GM19351 (cell line): Measurements from ENCODE around the gene AUTS2.

Source experiments
- ATAC-seq: cut with Tn5 transposase; IDR thresholded peaks from one replicate; pipeline ENCODE4 v1.9.1; 2021; ENCODE audit warnings: mild to moderate bottlenecking, moderate library complexity; ENCODE audit not compliant: unreplicated experiment

The AUTS2 gene

DNA sequence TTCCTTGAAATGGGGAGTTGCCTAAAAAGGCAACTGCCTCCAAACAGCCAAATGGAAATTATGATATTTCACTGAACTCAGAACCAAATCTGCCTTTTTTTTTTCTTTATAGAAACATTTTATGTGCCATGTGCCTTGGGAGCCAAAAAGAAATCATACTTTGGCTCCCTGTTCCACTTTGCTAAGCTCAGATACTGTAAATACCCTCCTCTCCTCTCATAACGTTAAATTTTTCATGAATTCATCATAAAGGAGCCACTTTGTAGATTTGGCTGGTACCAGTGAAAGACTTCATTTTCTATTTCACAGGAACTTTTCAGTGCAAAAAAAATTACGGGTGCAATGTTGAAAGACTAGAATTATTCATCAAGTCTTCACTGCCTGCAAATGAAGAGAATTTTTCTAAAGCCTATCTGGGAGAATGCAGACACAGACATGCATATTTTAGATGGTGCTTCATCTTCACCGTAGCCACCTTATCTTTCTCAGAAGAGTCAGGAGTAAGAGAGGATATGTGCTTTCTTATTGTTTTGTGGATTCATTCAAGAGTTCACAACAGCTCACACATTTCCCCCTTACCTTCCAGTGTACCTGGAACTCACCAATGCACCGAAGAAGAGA, 791.4 kb downstream of the AUTS2 start:
- no peak for ATAC-seq

DNA sequence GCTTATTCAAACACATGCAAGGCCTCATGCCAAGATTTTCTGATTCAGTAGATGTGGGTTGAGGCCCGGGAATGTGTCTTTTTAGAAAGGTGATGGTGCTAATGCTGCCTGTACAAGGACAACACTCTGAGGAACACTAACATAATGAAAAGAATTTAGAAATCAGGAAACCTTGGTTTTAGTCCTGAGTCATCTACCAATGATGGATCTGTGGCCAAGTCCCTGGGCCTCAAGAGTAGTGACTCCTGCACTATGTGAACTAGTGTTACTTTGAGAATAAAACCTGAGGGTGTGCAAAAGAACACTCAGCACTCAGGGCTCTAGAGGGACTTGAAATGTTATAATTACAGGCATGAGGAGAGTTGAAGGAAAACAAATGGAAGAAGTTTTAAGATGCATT, 792.0 kb downstream of the AUTS2 start:
- no peak for ATAC-seq

DNA sequence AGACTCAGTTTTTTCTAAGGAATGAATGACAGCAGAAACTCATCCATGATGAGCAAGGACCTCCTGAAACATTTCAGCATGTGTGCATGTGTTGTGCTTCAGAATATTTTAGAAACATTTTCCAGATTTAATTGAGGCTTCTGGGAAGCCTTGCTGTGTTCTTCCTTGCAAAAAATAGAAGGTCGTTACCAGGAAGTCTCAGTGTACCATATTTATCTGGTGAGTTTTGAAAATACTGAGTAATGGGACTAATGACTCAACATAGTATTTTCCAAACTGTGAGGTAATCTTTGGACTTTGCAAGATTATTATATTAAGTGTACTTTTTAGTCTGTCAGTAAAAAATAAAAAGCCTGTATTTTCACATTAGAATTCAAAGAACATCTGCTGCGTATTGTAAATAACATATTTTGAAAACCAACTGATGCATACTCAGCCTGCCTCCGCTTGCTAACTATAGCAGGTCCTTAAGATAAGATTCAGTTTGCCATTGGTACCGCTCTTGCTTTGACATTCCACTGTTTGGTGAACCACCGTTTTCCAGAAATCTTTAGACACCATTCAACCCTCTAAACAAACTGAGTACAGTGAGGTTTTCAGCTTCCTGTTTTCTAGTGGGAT, 794.1 kb downstream of the AUTS2 start:
- no peak for ATAC-seq

DNA sequence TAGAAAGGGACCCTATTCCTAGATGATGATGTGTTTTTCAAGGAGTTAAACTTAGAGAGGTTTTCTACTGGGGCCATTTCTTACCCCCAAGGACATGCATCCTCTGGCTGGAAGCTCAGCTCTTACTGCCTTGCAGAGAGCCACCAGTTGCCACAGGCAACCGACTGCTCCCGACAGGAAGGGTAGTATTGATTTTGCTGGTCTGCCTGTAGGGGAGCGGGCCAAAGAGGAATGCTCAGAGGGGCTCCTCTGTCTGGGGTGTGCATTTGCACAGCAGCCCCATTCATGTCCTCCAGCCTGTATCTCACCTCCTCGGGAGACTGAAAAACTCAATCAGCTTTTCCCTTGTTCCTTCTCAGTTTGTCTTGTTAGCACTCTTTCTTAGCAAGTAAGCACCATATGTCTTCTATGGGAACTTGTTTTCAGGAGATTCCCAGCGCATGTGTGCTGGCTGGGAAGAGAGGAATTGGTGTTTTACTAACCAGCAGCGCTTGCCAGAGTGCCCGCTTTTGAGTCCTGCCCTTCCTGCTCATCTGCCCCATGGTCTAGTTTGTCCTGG, 794.7 kb downstream of the AUTS2 start:
- no peak for ATAC-seq

DNA sequence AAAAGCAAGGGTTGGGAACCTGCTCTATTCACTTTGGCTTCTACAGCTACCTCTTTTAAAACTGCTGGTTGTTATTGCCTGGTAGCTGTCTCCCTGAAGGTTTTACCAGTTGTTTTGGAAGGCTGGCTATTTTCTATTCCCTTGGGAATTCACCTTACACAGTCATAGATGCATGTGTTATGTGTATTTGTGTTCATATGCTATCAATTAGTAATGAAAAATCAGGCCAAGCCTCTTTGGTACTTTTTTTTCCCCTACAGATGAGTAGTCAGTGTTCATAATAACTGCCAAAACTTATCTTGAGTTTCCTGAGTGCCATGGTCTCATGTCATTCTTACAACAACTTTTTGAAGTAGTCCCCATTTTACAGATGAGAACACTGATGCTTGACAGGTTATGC, 795.7 kb downstream of the AUTS2 start:
- ATAC-seq = no peak

DNA sequence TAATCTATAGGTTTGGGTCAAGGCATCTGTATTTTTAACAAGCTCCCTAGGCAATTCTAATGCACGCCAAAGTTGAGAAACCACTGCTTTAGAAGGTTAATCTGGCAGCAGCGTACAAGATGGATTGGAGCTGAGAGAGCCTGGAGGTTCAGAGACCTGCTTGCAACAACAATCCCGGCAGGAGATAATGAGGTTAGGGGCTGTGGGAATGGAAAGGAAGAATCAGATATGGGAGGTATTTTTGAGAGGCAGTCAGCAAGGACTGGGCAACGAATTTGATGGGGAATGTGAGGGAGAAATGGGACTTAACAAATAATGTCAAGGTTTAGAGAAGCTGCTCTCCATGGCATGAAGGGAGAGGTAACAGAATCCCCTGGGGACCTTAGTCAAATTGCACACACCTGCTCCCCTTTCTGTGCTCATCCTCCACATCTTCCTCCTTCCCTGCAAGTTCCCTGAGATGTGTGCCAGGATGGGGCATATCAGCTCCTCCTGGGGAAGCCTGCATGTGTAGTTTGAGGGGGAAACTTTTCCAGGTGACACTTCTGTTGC, 802.6 kb downstream of the AUTS2 start:
- no peak for ATAC-seq

DNA sequence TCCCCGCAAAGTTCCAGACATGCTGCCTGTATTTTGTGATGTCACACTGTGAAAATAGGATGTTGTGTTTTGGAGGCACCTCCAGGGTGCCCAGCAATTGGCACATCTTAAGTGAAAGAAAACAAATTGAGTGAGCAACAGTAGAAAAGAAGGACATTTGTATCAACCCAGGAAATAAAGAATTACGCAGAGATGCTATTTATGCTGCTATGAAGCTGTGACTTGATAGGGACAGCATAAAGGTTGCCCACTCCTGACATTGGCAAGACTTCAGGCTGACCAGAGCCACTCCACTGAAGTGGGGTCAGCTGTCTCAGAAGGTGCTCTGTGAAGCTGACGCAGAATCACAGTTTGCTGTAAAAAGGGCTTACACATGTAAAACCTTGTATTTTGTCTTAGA, 803.8 kb downstream of the AUTS2 start:
- no peak for ATAC-seq

DNA sequence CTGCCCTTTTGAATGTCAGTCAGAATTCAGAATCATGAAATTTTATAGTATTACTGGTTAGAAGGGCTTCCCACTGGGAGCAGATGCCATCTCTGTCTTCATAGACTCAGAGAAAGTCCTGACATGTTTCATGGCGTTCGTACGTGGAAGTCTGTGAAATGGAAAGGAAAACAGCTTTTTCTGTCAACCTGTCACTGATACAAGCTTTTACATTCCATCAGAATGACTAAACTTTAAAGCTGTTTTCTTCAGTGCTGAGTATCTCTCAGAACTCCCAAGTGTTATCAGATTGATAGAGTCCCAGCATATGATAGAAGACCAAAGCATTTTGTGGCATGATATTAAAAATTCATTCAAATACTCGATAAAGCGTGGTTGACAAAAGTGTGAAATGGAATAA, 807.0 kb downstream of the AUTS2 start:
- ATAC-seq = no peak

DNA sequence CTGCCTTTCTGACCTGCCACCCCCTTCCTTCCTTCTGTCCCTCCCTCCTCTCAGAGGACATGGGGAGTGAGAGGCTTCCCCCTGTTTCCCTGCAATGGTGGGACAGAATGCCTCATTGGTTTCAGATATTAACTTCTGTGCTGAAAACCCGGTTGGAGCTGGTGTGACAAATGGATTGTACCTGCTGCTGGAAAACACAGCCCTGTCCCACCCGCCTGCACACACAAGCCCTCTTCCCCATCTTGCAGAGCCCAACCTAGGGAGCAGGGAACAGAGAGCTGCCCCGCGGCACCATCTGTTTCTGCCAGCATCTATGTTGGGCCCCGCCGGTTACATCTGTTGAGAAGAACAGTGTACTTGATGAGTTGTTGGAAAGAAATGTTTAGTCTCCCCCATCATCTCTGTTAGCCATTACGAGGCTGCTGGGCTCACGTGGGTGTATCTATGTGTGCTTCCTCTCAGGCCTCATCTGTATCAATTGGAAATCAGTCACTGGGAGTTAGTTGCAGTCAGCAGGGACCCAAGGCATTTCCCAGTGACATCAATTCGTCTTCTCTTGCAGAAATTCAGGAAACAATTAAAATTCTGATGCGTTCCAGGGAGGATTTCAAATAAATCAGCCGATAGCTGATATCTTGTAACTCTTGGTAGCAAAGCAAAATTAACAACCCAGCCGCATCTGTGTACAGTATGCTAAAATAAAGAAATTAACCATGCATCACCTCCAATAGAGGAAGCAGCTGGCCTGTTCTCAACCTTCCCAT, 808.1 kb downstream of the AUTS2 start:
- no peak for ATAC-seq

DNA sequence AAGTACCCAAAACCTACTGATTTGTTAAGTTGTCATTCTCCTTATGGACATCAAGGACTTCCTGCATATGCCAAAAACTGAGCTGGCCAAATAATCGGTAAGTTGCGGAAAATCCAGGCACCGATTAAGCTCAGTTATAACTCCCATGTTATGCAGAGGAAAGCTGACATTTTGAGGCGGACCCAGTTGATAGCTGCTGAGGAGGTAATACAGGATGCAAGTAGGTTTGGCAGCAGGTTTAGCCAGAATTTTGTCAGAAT, 808.6 kb downstream of the AUTS2 start:
- no peak for ATAC-seq

DNA sequence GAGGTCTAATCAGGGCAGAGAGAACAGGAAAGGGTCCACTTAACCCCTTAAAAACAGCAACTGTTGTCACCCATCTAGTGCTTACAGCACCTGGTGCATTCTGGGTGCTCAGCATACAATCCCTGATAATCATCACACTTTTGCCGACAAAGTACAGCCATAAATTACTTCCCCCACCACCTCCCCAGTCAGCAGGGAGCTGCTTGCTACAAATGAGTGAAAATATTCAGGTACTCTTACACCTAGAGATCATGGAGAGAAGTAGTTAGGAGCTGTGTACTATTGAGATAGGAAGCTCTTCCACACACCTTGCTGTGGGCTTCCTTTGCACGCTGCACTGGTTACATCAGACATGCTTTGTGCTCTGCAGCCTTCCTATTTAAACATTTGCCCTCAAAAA, 810.2 kb downstream of the AUTS2 start:
- ATAC-seq = no peak

DNA sequence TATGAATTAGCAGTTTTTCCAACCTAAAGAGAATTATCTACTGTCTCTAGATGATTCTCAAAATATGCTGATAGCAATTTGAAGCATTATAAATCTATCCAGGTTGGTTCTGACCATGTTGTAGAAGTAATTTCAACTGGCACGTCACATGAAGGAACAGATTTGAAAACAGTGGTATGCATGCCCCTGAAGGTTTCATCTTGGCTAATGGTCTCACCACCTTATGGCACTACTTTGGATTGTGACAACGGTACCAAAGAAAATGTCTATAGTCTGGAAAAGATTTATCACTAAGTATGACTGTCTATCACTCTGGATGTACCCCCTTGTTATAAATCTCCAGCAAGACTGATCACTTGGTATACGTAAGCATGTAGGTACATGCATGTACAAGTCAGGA, 810.6 kb downstream of the AUTS2 start:
- no peak for ATAC-seq

DNA sequence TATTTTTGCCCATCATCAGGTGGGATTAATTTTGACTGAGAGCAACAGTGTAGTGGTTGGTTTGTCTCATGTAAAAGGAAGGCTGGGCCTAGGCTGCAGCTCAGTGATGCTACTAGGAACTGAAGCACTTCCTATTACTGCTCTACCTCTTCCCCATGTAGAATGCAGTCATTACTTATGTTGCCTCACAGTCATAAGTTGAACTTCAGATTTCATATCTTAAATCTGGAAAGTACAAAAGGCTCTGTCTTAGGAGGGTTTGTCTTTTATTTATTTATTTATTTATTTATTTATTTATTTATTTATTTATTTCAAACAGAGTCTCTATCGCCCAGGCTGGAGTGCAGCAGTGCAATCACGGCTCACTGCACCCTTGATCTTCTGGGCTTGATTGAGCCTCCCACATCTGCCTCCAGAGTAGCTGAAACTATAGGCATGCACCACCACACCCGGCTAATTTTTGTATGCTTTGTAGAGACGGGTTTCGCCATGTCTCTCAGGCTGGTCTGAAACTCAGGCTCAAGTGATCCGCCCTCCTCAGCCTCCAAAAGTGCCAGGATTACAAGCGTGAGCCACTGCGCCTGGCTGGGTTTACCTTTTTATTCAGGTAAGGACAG, 812.0 kb downstream of the AUTS2 start:
- peak; percentile 83 for ATAC-seq

DNA sequence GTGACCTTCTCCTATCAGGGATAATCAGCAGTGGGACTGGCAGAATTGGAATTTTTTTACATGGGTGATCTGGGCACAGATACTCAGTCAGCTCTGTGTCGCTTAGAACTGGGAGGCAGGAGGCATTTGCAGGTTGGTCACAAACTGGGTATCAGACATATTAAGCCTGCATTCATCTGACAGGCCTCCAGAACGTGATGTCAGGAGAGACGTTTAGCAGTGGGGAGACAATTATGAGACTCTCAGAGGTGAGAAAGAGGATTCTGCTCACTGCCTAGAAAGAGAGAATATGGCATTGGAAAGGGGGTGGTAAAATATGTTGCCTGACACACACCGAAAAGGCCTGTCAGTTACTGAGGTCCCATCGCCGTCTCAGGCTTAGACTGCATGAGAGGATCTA, 816.1 kb downstream of the AUTS2 start:
- no peak for ATAC-seq

DNA sequence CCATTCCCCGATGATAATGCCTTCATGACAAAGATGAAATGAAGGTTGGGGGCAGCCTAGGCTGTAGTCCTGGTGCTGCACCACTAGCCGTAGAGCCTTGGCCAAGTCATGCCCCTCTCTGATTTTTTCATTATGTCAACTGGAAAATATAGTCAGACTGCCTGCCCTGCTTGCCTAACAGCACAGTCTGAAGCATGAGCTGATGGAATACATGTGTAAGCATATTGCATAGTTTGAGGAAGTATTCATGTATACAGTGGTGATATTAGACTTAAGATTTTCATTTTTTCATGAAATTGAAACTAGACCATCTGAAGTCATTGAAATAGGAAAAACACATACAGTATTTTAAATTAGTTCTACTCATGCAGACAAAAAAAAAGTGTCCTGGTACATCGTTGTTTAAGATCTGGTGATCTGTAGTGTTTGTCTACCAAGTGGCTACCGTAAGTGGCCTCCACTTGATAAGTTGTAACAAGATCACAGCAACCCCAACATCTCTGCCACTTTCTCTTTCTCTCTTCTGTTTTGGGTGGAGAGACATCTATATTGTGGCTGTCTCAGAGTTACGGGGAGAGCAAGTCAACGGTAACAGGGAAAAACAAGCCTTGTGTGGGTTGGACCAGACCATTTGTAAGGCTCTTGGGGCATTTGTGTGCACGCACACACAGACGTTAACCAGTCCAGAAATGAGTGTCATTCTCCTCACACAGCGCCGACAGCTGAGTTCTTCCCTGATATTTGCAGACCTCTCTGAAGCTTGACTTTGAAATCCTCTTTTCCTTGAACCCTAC, 817.1 kb downstream of the AUTS2 start:
- peak; percentile 71 for ATAC-seq

DNA sequence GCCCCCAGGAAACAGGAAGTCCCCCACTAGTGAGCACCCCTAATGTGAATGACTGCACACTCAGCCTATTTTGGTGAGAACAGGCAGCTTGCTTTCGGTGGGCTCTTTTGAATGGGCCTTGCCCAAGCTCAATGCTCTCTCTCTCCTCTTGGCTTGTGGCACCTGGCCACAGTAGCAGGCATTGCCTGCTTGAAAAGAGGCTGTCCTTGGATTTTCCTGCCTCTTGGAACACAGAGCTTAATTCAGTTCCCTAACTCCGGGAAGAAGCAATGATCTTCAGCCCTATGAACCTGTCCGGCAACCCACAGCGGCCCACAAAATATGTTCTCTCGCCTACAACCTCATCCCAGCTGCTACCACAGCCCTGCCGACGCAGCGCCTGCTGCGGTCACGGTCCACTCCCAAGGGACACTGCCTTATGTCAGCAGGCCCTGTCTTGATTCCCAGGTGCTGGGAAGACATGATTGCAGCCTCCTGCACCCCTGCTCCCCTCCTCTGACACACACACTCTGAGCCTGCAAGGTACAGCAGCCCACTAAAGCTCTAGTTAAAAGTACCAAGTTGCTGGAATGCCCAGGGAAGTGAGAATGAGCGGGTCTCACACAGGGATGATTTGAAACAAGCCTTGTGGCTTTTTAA, 818.2 kb downstream of the AUTS2 start:
- peak; percentile 38 for ATAC-seq

DNA sequence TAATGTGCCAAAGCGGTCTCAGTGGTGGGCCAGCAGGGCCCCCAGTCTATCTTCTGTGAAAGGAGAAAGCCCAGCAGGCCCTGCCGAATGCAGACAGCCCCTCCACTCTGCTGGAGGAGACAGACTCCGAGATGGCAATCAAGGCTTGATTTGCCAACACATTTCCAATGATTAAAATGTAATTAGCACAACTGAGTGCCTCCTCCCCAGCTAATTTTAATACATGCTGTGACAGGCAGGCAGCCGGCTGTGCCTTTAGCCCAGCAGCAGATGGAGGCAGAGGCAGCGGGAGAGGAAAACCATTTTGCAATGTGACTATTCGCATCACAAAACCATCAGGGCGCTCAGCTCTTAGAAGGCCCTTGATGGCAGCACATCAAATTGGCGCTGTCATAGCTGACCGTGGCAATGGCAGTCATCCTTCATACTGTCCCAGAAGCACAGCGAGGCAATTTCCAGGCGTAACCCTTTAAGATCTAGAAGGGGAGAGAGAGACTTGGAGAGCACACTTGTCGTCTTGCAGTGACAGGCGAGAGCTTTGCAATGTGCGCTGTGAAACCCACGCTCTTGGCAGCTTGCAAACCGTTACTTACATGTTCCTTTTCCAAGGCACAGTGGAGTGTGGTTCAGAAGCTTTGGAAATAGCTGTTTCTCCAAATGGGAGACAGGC, 818.8 kb downstream of the AUTS2 start:
- ATAC-seq = no peak

DNA sequence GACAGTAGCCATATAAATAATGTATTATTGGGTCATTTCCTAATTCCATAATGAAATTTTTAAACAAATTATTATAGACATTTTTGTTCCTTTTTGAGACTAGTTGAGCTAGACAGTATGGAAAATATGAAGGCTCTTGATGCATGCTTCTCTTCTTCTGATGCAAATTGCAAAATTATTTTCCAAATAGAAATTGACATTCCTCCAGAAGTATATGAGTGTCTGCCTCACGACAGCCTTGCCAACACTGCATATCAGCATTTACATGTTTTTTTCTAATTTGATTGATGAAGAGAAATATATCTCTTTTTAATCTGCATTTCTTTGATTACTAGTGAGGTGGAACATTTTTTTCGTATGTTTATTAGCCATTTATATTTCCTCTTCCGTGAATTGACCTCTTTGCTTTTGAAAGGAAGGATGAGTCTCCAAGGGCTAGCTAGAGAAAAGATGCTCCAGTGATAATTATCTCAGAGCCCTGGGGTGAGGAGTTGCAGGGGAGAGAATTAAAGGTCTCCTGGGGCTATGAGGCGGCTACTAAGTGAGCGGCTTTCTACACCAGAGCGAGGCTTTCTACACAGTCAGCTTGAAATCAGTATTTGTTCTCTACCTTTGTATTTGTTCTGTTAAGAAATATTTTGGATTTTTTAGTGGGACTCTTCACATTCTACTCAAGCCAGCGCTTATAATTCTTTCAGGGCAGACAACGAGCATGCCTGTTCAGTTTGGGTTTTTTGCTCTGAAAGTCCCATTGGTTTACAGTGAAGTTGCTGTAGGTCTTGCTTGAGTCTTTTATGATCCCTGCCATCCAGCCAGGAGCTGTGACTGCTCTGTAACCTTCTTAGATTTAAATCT, 821.5 kb downstream of the AUTS2 start:
- ATAC-seq = no peak

DNA sequence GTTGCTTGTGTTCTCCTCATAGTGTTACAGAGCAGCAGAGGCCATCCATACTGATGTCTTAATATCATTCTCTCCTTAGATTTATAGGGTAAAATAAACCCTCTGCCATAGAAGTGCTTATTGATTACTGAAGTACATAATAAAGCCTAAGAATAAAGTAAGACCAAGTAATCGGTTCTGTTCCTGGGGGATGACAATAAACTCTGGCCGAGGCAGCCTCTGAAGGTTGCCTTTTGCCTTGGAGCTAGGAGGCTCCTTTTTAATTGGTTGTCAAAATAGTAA, 822.0 kb downstream of the AUTS2 start:
- no peak for ATAC-seq
